Endometrial microvascular endothelial cells (primary cell): ENCODE measurements around the gene FBXO48. TPM values are rescaled to one million over a fixed set of nuclear protein-coding genes. Genes with fewer than 3 reads are reported as not detected.

Experiments
- in situ Hi-C: cut with HindIII; loops from 2 replicates; pipeline ENCODE4 v1.10.0; 2017; ENCODE audit warnings: low sequenced_read_pairs, low pct_unique_long_range_greater_than_20kb; ENCODE audit errors: inconsistent ontology term
- total RNA-seq: library from RNA; depleted of rRNA; stranded (reverse); fragments of >200 nt; gene quantifications from one replicate; pipeline ENCODE4 v1.2.3, GENCODE V29; 2015; ENCODE audit errors: inconsistent ontology term

The FBXO48 gene
- total RNA-seq, 1 donor from 2014 or later = 1.8 TPM

GRCh38 chr2:68418855-68419254 is 48.2 kb downstream of the FBXO48 start:
- in situ Hi-C loops = no loop called here

GRCh38 chr2:68418419-68418818 is 48.7 kb downstream of the FBXO48 start:
- in situ Hi-C loops = no loop called here

GRCh38 chr2:68417926-68418325 is 49.2 kb downstream of the FBXO48 start:
- in situ Hi-C loops = no loop called here

- in situ Hi-C loops = no loop called here
Measured at GRCh38 chr2:68416081-68416675, 50.9 kb downstream of the FBXO48 start.

GRCh38 chr2:68415521-68415920 is 51.6 kb downstream of the FBXO48 start:
- in situ Hi-C loops = no loop called here

- in situ Hi-C loops = no loop called here
Measured at GRCh38 chr2:68414876-68415275, 52.2 kb downstream of the FBXO48 start.

GRCh38 chr2:68414452-68414851 is 52.6 kb downstream of the FBXO48 start:
- in situ Hi-C loops = no loop called here

GRCh38 chr2:68413466-68413865 is 53.6 kb downstream of the FBXO48 start:
- in situ Hi-C loops = no loop called here

GRCh38 chr2:68412127-68412819 is 54.8 kb downstream of the FBXO48 start:
- in situ Hi-C loops = no loop called here

- in situ Hi-C loops = no loop called here
Measured at GRCh38 chr2:68411397-68412126, 55.5 kb downstream of the FBXO48 start.

Other genes with a start within 250 kb of the FBXO48 start
- gene PPP3R1, start 214.8 kb downstream of the FBXO48 start, total RNA-seq = 28.6 TPM
- gene CNRIP1, start 147.3 kb downstream of the FBXO48 start, total RNA-seq = 87.1 TPM
- not detected for gene PLEK, start 102.0 kb downstream of the FBXO48 start, total RNA-seq
- 1.0 TPM for gene APLF, start 291 bp upstream of the FBXO48 start, total RNA-seq
- gene PROKR1, start 176.3 kb upstream of the FBXO48 start, total RNA-seq = not detected